NB4 (cell line): Measurements from ENCODE around the gene PARD3.

ENCODE experiments used
- POLR2A ChIP-seq: IDR thresholded peaks from 2 replicates; pipeline ENCODE4 v1.6.1; 2011; ENCODE audit warnings: mild to moderate bottlenecking; ENCODE audit not compliant: insufficient read length; ENCODE audit errors: extremely low read depth
- TF ChIP-seq, protein P1 (sequence below): IDR thresholded peaks from one replicate; pipeline ENCODE4 v1.5.1; 2012; ENCODE audit warnings: low read depth, low read length
- TF ChIP-seq, protein P2 (sequence below): IDR thresholded peaks from 2 replicates; pipeline ENCODE4 v1.6.1; 2011; ENCODE audit warnings: low read depth, low read length

GRCh38 chr10:34127676-34128075, 687.4 kb downstream of the PARD3 start:
- TF ChIP-seq, protein P1, sequence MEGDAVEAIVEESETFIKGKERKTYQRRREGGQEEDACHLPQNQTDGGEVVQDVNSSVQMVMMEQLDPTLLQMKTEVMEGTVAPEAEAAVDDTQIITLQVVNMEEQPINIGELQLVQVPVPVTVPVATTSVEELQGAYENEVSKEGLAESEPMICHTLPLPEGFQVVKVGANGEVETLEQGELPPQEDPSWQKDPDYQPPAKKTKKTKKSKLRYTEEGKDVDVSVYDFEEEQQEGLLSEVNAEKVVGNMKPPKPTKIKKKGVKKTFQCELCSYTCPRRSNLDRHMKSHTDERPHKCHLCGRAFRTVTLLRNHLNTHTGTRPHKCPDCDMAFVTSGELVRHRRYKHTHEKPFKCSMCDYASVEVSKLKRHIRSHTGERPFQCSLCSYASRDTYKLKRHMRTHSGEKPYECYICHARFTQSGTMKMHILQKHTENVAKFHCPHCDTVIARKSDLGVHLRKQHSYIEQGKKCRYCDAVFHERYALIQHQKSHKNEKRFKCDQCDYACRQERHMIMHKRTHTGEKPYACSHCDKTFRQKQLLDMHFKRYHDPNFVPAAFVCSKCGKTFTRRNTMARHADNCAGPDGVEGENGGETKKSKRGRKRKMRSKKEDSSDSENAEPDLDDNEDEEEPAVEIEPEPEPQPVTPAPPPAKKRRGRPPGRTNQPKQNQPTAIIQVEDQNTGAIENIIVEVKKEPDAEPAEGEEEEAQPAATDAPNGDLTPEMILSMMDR = no peak
- TF ChIP-seq POLR2A = no peak
- TF ChIP-seq, protein P2, sequence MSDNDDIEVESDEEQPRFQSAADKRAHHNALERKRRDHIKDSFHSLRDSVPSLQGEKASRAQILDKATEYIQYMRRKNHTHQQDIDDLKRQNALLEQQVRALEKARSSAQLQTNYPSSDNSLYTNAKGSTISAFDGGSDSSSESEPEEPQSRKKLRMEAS = no peak
